Panc1 (cell line): Measurements from ENCODE around the gene TECPR2. TPM values are rescaled to one million over a fixed set of nuclear protein-coding genes. Genes with fewer than 3 reads are reported as not detected.

Experiments
- ATAC-seq: fragments of 200-7000 bp; cut with Tn5 transposase; 2 replicates; pipeline ENCODE4 v1.9.1; 2020; ENCODE audit warnings: mild to moderate bottlenecking, moderate library complexity
- BruUV-seq: library from RNA; stranded (reverse); fragments of 400-500 nt; replicated peaks from 2 replicates; lab custom pipeline; 2021; lab: Mats Ljungman, UMichigan
- CTCF ChIA-PET: fragments of 300-600 bp; sonication (Branson Sonifier 250); formaldehyde crosslinking; loops from one replicate; lab custom pipeline; 2022; ENCODE audit warnings: antibody characterized with exemption; lab: Charles Lee
- POLR2A ChIA-PET: fragments of 300-600 bp; sonication (Branson Sonifier 250); formaldehyde crosslinking; loops from one replicate; lab custom pipeline; 2022; ENCODE audit warnings: antibody characterized with exemption; lab: Charles Lee
- DNase-seq: peaks from one replicate; pipeline ENCODE4 v3.0.0-alpha.2; 2010; ENCODE audit warnings: low read depth, low spot score
- H3K27ac ChIP-seq: 2 replicates; pipeline ENCODE4 v1.5.1; 2011; ENCODE audit warnings: mild to moderate bottlenecking, low read length, inconsistent platforms
- H3K27me3 ChIP-seq: fragments of 200-500 bp; sonication (Bioruptor generic); 2 replicates; pipeline ENCODE4 v1.6.0; 2014; ENCODE audit warnings: low read length, inconsistent platforms; ENCODE audit not compliant: control insufficient read depth, insufficient read depth
- H3K36me3 ChIP-seq: fragments of 200-500 bp; sonication (Bioruptor generic); 2 replicates; pipeline ENCODE4 v1.5.1; 2014; ENCODE audit warnings: inconsistent platforms, mild to moderate bottlenecking, low read length, moderate library complexity; ENCODE audit not compliant: control insufficient read depth, insufficient read depth
- H3K4me1 ChIP-seq: 2 replicates; pipeline ENCODE4 v1.5.1; 2011; ENCODE audit warnings: inconsistent platforms, mild to moderate bottlenecking, low read length, moderate library complexity; ENCODE audit not compliant: control insufficient read depth, insufficient read depth
- H3K4me3 ChIP-seq, 2 experiments: 2 replicates each; pipeline ENCODE4 v1.5.1; 2011 to 2012; ENCODE audit warnings: low read depth in 2 of 2, low read length in 2 of 2, mild to moderate bottlenecking in 2 of 2, inconsistent platforms in 1 of 2, moderate library complexity in 1 of 2
- H3K9me3 ChIP-seq: fragments of 200-500 bp; sonication (Bioruptor generic); 2 replicates; pipeline ENCODE4 v1.5.1; 2014; ENCODE audit warnings: low read depth, mild to moderate bottlenecking, inconsistent platforms, low read length, moderate library complexity; ENCODE audit not compliant: control insufficient read depth, insufficient read depth
- POLR2AphosphoS5 ChIP-seq: IDR thresholded peaks from 2 replicates; pipeline ENCODE4 v1.6.1; 2012; ENCODE audit warnings: mild to moderate bottlenecking, low read depth, low read length, moderate library complexity
- SIN3A ChIP-seq: IDR thresholded peaks from 2 replicates; pipeline ENCODE4 v1.6.1; 2012; ENCODE audit warnings: low read depth, mild to moderate bottlenecking, low read length, moderate library complexity, borderline replicate concordance; ENCODE audit not compliant: insufficient read depth
- TCF7L2 ChIP-seq: IDR thresholded peaks from 2 replicates; pipeline ENCODE4 v1.6.1; 2011; ENCODE audit warnings: mild to moderate bottlenecking, low read depth, low read length, inconsistent platforms
- in situ Hi-C: cut with HindIII; loops from 2 replicates; pipeline ENCODE4 v1.10.0; 2016; ENCODE audit warnings: low sequenced_read_pairs, low pct_unique_long_range_greater_than_20kb
- intact Hi-C: fragments of 100-400 bp; cut with micrococcal nuclease; formaldehyde crosslinking; loops from one replicate; pipeline ENCODE4 v1.10.0; 2022; ENCODE audit not compliant: unreplicated experiment
- total RNA-seq: library from RNA; stranded (reverse); gene quantifications from one replicate; pipeline ENCODE4 v1.2.1, GENCODE V29; 2021; ENCODE audit not compliant: unreplicated experiment
- TF ChIP-seq, protein P1 (sequence below), 2 experiments: IDR thresholded peaks; 2 replicates each; pipeline ENCODE4 v1.6.1; 2011 to 2012; ENCODE audit warnings: low read depth in 2 of 2, control low read depth in 1 of 2, low read length in 1 of 2, mild to moderate bottlenecking in 1 of 2, moderate library complexity in 1 of 2; ENCODE audit not compliant: insufficient read depth in 1 of 2
- TF ChIP-seq, protein P2 (sequence below): fragments of 450-650 bp; IDR thresholded peaks from 2 replicates; pipeline ENCODE4 v1.5.1; 2017; ENCODE audit warnings: mild to moderate bottlenecking

Gene TECPR2
- total RNA-seq, 1 experiment from 2014 or later, result 15.5 TPM

DNA sequence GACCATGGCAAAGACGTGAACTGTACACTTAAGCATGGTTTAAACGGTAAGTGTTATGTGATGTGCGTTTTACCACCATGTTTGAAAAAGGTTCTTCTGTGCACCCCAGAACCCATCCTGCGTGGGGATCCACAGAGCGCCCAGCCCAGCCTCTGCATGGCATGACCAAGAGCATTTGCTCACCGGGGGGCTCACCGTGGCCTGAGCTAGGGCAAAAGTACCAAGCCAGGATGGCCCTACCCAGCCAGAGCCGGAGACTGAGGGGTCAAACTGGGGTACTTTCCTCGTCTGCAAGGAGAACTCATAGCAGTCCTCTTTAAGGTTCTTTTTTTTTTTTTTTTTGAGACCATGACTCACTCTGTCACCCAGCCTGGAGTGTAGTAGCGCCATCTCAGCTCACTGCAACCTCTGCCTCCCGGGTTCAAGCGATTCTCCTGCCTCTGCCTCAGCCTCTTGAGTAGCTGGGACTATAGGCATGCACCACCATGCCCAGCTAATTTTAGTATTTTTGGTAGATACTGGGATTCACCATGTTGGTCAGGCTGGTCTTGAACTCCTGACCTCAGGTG, 163.3 kb downstream of the TECPR2 start:
- no peak for DNase-seq
- CTCF ChIA-PET, result no interaction called here
- Histone ChIP-seq H3K4me1 (peaks cover 13% of the 10 kb centered on the region), H3K4me3 (peak overlapping the region; percentile 5 to 56; a peak in 3 of 4 replicates), H3K36me3 (no peaks in the 10 kb centered on the region), H3K27ac (peak overlapping the region; percentile 85), H3K27me3 (no peaks in the 10 kb centered on the region), H3K9me3 (no peaks in the 10 kb centered on the region)
- POLR2A ChIA-PET, result no interaction called here
- no TSS peak for BruUV-seq
- no peak for TF ChIP-seq POLR2AphosphoS5
- TF ChIP-seq, protein P1, sequence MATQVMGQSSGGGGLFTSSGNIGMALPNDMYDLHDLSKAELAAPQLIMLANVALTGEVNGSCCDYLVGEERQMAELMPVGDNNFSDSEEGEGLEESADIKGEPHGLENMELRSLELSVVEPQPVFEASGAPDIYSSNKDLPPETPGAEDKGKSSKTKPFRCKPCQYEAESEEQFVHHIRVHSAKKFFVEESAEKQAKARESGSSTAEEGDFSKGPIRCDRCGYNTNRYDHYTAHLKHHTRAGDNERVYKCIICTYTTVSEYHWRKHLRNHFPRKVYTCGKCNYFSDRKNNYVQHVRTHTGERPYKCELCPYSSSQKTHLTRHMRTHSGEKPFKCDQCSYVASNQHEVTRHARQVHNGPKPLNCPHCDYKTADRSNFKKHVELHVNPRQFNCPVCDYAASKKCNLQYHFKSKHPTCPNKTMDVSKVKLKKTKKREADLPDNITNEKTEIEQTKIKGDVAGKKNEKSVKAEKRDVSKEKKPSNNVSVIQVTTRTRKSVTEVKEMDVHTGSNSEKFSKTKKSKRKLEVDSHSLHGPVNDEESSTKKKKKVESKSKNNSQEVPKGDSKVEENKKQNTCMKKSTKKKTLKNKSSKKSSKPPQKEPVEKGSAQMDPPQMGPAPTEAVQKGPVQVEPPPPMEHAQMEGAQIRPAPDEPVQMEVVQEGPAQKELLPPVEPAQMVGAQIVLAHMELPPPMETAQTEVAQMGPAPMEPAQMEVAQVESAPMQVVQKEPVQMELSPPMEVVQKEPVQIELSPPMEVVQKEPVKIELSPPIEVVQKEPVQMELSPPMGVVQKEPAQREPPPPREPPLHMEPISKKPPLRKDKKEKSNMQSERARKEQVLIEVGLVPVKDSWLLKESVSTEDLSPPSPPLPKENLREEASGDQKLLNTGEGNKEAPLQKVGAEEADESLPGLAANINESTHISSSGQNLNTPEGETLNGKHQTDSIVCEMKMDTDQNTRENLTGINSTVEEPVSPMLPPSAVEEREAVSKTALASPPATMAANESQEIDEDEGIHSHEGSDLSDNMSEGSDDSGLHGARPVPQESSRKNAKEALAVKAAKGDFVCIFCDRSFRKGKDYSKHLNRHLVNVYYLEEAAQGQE (IDR thresholded peaks at IDR 0.05; ENCODE audit: insufficient read depth in 1 of 2, low read depth in 2 of 2, low read length in 1 of 2), result no peak
- TF ChIP-seq SIN3A, result no peak
- TF ChIP-seq, protein P2, sequence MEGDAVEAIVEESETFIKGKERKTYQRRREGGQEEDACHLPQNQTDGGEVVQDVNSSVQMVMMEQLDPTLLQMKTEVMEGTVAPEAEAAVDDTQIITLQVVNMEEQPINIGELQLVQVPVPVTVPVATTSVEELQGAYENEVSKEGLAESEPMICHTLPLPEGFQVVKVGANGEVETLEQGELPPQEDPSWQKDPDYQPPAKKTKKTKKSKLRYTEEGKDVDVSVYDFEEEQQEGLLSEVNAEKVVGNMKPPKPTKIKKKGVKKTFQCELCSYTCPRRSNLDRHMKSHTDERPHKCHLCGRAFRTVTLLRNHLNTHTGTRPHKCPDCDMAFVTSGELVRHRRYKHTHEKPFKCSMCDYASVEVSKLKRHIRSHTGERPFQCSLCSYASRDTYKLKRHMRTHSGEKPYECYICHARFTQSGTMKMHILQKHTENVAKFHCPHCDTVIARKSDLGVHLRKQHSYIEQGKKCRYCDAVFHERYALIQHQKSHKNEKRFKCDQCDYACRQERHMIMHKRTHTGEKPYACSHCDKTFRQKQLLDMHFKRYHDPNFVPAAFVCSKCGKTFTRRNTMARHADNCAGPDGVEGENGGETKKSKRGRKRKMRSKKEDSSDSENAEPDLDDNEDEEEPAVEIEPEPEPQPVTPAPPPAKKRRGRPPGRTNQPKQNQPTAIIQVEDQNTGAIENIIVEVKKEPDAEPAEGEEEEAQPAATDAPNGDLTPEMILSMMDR, result no peak
- no peak for TF ChIP-seq TCF7L2
- in situ Hi-C loops (no loop called here), intact Hi-C loops (loop anchor here (10.0 kb wide), 1 partner anchor 69 kb away; the partner anchor contains the start of gene RCOR1)
- ATAC-seq, result no peak

DNA sequence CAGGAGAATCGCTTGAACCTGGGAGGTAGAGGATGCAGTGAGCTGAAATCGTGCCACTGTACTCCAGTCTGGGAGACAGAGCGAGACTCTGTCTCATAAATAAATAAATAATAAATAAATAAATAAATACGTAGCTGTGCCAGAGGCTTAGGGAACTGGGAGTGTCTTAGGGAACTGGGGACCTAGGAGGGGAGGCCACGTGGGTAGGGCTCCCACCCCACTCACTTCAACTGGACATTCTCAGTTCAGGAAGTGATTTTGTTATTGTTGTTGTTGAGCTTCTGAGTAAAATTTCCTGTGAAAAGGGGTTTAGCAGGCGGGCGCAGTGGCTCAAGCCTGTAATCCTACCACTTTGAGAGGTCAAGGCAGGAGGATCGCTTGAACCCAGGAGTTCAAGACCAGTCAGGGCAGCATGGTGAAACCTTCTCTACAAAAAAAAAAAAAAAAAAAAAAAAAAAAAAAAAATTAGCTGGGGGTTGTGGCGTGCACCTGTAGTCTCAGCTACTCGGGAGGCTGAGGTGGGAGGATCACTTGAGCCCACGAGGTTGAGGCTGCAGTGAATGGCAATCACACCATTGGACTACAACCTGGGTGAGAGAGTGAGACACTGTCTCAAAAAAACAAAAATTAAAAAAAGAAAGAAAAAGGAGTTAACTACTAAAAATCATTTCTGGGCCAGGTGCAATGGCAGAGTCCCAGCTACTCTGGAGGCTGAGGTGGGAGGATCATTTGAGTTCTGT, 165.9 kb downstream of the TECPR2 start:
- Histone ChIP-seq H3K27me3 (no peaks in the 10 kb centered on the region), H3K9me3 (no peaks in the 10 kb centered on the region), H3K4me1 (peaks cover 11% of the 10 kb centered on the region), H3K27ac (no peak overlapping the region), H3K36me3 (no peaks in the 10 kb centered on the region), H3K4me3 (no peak overlapping the region)
- ChIA-PET CTCF (no interaction called here), POLR2A (no interaction called here)
- BruUV-seq, result no TSS peak
- in situ Hi-C loops (no loop called here), intact Hi-C loops (loop anchor here (10.0 kb wide), 1 partner anchor 66 kb away; the partner anchor contains the start of gene RCOR1)
- DNase-seq, result no peak
- no peak for ATAC-seq
- TF ChIP-seq SIN3A (no peak), TCF7L2 (no peak), POLR2AphosphoS5 (no peak)
- TF ChIP-seq, protein P1 (IDR thresholded peaks at IDR 0.05; ENCODE audit: insufficient read depth in 1 of 2, low read depth in 2 of 2, low read length in 1 of 2), result no peak
- TF ChIP-seq, protein P2, result no peak
